Stomach (tissue), 4 donors: ENCODE measurements around the gene VIPR2.

Experiments
- CTCF ChIP-seq, 7 experiments: fragments of 450-650 bp in 4 of 7; fragments of 200-600 bp in 3 of 7; sonication (generic) in 3 of 7; IDR thresholded peaks; one replicate each; pipeline ENCODE4 v1.5.1; 2016 to 2019; ENCODE audit warnings: antibody characterized with exemption in 7 of 7, control low read depth in 2 of 7, mild to moderate bottlenecking in 1 of 7
- EP300 ChIP-seq: sonication (generic); formaldehyde crosslinking; IDR thresholded peaks from one replicate; pipeline ENCODE4 v1.6.1; 2017; ENCODE audit warnings: antibody characterized with exemption
- POLR2A ChIP-seq, 4 donors: fragments of 450-650 bp; IDR thresholded peaks; one replicate each; pipeline ENCODE4 v1.6.1; 2016; ENCODE audit warnings: antibody characterized with exemption in 4 of 4, control low read depth in 2 of 4, mild to moderate bottlenecking in 1 of 4, moderate library complexity in 1 of 4
- POLR2AphosphoS5 ChIP-seq, 3 donors: sonication (generic); formaldehyde crosslinking; IDR thresholded peaks; one replicate each; pipeline ENCODE4 v1.6.1; 2016; ENCODE audit warnings: antibody characterized with exemption in 3 of 3

DNA sequence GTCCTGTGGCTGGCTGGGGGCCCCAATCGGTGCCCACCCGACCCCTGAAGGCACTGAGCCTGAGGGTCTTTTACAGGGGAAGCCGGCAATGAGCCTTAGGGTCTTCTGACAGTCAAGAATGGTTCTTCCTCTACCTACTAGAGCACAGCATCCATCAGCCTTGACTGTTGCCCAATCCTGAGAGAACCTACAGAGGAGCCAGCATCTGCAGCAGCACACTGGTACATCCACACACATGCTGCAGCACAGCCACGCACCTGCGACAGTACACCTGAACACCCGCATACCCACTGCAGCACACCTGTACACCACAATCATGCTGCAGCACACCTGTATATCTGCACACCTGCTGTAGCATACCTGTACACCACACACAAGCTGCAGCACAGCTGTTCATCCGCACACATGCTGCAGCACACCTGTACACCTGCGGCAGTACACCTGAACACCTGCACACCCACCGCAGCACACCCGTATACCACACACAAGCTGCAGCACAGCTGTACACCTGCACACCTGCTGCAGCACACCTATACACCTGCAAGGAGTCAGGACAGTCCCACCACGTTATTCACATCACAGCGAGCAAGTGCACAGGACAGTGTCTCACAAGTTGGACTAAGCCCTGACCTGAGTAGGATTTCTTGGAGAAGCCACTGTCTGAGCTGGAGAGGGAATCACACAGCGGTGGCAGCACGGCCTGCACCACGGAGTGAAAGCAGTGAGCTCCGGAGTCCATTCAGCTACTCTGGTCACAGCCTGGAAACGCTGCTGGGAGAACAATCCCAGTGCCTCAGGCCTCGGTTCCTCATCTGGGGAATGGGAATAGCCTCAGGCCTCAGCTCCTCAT, 56.4 kb downstream of the VIPR2 start:
- no peak for TF ChIP-seq CTCF (IDR thresholded peaks at IDR 0.05)
- no peak for TF ChIP-seq POLR2A (IDR thresholded peaks at IDR 0.05)
- no peak for TF ChIP-seq EP300
- TF ChIP-seq POLR2AphosphoS5 (IDR thresholded peaks at IDR 0.05) = no peak
